GM18502 (cell line): Measurements from ENCODE around the gene NKX2-4.

ENCODE experiments used
- ATAC-seq: cut with Tn5 transposase; IDR thresholded peaks from one replicate; pipeline ENCODE4 v1.9.1; 2021; ENCODE audit warnings: mild to moderate bottlenecking; ENCODE audit not compliant: unreplicated experiment, poor library complexity

Gene NKX2-4

DNA sequence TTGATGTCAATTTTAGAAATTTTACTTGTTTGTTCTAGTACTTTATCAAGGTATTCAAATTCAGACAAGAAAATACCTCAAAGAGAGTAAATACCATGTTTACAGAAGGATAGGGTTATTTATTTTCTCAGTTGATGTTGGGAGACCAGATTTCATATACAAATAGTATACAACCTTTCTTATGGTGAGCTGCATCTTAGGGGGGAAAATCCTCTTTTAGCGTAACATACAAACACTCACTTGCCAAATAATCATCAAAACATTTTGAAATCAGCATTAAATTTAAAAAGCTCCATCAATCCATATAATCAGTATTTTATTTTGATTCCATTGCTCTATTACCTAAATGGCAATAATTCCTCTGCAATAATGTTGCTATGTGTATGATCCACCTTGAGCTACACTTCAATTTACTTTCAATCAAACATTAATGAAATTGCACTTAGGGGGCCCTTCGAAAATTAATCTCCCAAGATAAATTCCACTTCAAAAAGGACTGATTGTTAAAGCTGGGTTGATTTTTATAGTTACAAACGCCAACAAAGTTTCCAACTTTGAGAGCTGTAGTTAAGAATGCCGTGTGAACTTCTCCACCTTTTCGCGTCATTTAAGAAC lies 2.2 kb downstream of the NKX2-4 start:
- no peak for ATAC-seq

DNA sequence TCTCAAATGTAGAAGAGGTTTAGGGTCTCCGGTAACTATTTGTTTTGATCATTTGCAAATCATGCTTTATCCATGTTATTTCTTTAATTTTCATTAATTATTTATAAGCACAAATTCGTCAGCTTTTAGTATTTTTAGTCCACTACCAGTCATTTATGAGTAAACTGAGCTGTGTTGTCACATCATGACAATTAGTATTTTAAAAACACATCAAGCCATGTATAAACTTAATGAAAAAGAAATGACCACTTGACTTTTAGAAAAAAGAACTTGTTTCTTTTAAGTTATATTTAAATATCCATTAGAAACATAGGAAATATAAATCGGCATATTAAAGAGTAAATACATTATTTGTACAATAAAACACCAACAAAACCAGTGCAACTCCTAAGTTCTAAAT lies 2.8 kb downstream of the NKX2-4 start:
- no peak for ATAC-seq

DNA sequence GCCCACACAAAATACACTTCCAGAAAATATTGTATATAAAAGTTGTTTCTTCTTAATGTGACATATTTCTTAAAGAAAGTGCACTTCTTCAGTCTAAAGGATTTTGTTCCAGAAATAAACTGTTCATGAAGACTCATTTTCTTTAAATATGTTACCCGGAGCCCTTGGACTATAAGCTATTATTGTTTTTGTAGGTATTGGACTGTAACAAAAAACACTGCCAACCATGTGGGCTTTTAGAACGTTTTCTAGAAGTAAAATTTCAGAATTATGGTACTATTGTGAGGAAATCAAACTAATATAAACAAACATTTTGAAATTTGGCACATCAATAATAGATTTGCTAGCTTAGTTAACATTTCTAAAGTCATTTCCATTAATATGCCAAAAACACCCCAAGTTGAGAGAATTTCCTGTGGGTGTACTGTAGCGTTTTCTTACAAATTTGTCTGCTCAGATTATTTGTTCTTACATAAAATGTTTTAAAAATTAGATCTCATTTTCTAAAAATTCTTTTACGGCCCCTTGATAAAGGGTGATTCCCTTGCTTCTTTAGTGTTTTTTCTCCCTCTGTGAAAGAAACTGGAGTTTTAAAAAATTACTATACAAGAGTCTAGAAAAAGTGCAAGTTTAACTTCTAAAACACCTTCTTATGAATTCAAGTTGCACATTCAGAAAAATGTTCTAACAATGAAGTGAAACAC lies 3.4 kb downstream of the NKX2-4 start:
- no peak for ATAC-seq

DNA sequence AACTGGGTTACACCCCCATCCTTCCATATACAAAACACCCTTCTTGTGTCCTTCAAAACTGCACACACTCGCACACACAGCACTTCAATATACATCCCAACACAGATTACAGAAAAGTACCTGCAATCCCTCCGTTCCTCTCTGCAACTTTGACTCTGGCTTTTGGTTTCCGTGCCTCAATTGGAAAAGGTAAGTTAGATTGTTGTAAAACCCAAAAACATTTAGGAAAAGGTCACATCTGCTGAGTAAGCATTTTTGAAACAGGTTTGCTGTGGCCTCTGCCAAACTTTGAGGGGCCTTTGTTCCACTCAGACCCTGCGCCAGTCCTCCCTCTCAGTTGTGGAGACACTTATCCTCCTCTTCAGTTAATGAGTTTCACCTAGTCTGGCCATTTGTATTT lies 4.2 kb downstream of the NKX2-4 start:
- no peak for ATAC-seq

DNA sequence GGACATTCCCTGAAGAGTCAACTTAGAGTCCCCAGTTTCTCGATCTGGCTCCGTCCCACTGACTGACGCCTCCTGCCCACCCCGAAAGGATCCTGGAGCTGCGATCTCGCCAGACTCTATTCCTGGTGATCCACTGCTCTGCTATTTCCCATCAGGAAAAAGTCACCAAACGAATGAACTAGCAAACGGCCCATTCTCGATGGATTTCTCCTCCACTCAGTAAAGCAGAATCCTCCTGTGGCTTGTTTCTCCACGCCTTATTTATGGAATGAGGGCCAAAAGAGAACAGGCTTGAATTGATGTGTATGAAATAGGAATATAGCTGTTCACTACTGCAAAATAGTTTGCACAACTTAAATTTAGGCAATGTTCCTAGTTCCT lies 5.4 kb downstream of the NKX2-4 start:
- no peak for ATAC-seq

DNA sequence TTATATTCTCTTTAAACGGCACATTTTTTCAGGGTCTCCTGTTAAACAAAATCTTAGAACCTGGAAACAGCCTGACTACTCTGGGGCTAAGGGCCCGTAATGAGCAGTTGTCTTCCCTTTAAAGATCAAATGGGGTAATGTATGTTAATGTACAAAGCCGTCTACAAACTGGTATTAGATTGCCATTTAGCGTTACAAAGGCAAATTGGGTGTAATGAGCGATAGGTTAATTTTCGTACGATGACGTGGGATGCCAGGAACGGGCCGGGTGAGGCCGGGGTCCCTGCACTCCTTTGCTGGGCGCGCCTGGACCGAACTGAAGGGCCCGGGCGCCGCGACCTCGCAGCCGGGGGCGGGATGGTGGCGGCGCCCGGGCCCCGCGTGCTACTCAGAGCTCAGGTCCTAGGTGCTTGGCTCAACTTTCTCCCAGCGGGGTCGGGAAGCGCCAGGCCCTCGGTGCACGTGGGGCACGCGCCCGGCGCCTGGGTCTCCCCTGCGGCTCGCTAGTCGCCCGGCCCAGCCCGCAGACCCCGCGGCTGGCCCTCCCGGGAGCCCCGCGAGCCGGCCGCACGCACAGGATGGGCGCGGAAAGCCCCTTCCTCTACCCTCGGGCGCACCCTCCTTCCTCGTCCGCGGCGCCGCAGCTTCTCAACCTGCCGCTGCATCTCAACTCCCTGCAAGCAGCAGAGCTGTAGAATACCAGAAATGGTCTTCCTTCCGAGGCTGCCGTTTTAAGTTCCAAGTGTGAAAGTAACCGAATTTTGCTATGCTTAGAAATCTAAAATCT lies 5.9 kb downstream of the NKX2-4 start:
- ATAC-seq = no peak

DNA sequence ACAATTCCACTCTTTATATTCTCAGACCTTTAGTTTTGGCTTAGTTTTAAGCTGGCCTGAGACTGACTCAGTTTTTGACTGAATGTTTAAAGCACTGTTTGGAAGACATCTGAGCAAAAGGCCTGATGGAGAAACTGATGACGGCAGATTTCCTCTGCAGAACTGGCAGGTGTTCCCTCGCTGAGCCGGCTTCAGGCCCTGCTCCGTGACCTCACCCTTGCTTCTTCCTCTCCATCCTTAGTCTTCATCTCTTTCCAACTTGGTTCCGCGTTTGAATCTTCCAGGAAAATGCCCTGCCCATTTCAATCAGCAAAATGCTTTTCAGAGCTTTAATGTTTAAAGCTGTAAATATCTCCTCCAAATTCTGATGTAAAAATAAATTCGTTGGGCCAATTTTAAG lies 6.6 kb downstream of the NKX2-4 start:
- ATAC-seq = no peak

DNA sequence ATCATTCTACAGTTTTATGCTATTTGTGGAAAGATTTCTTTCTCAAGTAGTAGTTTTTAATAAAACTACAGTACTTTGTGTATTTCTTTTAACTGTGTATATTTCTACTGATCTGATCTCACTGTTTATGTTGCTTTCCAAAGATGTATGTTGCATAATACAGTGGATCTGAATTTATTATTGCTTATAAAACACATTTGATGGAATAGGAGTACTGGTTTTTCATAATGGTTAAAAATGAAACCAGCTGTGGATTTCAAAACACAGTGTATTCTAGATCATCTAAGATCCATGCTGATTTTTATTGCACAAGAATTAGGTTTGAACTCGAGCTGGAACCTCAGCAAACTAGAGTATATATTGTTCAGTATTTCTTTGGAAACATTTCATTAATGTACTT lies 8.0 kb downstream of the NKX2-4 start:
- ATAC-seq = no peak

DNA sequence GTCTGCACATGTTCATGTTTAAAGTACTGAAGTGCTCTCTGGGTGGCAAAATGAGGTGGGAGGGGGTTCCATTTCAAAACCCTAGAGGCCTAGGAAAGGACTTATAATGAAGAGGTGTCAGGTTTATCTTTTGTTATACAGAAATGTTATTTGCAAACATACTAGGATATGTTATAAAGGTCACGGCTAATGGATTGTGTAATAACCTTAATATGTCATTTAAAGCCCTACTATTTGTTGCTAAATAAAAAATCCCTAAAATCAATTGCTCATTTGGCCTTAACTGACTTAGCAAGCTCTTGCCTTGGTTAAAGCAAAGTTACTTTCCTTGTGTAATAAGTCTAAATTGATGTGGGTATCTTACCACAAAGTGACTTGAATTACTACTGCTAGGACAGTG lies 8.8 kb downstream of the NKX2-4 start:
- ATAC-seq = no peak

DNA sequence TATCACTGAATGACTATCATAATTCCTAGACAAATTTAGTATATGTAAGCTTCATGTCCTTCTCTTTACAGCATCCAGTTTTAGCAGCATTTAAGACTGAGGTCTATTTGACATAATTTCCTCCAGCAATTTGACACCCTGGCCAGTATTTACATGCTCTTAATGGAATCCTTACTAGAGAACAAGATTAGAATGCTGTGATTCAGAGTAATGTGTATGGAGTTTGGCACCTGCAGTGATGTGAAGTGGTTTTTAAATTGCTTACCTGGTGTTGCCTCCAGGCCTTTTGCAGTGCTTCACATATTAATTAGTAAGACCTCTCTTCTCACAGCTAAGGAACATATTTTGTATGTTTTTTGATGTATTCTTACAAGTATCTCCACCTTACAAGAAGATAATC lies 9.8 kb downstream of the NKX2-4 start:
- no peak for ATAC-seq

DNA sequence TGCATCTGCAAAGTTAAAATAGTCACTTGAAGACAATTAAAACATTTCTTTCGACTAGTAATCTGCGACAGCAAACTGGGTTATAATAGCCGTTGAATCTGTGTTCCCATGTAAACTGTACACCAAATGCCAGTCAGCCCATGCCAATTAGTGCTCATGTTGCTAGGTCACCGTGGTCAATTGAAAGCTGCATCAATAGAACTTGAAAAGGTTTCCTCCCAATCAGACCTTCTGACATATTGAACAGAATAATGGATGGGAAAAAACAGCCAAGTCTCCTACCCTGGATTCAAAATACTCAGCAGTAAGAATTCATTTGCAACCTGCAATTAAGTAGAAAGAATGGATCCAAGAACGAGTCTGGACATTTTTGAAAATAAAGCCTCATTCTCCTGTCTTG lies 11.2 kb downstream of the NKX2-4 start:
- ATAC-seq = no peak

DNA sequence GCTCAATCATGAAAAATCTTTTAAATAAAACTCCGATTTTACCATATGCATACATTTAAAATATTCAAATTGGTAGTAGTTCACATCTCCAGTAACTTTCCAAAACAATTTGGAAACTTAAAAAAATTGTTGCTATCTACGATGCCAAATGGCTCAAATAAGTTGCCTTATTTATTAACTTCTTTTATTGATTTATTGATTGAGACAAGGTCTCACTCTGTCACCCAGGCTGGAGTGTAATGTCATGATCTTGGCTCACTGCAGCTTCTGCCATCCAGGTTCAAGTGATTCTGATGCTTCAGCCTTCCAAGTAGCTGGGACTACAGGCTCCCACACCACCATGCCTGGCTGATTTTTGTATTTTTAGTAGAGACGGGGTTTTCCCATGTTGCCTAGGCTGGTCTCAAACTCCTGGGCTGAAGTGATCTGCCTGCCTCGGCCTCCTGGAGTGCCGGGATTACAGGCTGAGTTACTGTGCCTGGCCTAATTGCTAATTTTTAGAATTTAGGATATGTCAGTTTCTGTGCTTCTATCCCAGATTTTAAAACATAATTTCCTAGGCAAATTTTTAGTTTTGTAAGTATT lies 12.9 kb downstream of the NKX2-4 start:
- no peak for ATAC-seq

DNA sequence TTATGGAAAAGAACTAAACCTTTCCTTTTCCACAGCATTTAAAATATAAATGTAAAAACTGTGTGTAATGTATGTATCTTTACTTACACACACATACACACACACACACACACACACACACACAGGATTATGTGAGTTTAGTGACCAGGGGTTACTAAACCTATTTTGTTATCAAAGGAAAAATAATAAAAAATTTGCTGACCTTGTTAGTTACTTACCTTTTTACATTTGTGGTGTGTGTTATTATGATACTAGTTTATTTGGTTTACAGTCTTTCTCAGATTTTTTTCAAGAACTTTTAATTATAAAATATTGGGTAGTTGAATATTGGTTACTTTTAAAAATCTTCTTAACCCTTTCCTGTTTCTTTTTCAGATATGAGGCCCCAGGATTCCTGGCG lies 15.7 kb downstream of the NKX2-4 start:
- no peak for ATAC-seq

DNA sequence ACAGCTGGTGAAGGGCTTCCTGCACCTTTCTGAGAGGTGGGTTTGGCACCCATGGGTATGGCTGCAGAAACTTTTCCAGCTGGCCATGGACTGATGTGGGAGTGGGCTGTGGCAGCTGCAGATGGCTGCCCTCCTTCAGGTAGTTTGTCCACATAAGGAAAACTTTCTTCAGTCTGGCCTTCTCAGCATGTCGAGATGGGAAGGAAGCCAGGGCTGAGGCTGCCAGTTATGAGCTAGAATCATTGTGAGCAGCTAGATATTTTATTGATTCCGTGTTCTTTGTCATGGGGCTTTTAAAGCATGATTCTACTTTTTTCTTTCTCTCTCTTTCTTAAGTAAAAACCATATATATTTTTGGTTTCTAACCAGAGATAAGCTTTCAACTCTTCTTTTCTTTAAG lies 16.6 kb downstream of the NKX2-4 start:
- ATAC-seq = no peak

DNA sequence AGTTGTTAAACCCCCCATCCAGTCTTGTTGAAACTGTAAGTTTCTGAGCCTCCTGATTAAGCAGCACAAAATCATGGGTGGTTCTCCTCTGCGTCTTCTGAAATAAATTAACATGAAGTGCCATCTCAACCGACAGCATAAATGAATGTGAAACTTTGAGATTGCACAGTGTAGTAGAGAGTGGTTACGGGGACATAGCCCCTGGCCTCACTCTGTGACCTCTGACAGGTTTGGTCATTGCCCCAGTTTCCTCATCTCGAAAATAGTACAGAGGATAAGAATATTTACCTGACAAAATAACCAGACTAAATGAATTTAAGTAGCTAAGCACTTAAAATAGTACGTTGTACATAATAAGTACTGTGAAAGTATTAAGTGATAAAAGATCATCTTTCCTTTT lies 19.1 kb downstream of the NKX2-4 start:
- ATAC-seq = no peak

DNA sequence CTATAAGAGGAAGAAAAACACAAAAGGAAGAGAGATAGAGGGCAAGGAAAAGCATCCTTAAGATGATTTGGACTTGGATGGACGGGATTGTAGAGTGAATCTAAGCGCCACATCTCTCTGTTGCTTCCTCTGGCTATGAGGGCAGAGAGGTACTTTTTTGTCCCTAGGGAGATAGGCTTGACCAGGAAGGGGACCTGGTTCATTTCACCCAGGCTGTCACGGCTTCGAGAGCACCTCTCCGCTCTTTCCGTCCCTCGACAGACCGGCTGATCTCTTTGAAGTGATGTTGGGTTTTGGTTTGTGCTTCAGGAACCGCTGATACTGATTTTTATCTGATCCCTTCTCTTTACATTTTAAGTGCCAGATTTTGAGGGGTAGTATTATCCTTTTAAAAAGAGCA lies 19.6 kb downstream of the NKX2-4 start:
- no peak for ATAC-seq

DNA sequence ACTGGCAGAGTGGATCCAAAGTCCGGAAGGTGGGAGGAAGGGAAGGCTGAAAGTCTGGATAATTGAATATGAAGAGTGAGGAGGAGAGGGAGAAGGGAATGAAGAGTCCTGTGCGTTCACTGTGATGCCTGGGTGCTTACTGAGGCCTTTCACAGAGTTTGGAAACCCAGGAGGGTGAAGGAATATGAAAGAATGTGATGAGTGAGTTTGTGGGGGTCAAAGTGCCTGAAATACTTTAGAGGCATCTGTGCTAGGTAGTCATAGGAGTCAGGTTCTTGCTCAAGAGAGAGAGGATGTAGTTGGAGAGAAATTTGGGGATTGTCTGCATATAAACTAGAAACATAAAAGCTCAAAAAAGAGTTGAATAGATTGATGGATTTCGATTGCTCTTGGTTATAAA lies 20.7 kb downstream of the NKX2-4 start:
- no peak for ATAC-seq

DNA sequence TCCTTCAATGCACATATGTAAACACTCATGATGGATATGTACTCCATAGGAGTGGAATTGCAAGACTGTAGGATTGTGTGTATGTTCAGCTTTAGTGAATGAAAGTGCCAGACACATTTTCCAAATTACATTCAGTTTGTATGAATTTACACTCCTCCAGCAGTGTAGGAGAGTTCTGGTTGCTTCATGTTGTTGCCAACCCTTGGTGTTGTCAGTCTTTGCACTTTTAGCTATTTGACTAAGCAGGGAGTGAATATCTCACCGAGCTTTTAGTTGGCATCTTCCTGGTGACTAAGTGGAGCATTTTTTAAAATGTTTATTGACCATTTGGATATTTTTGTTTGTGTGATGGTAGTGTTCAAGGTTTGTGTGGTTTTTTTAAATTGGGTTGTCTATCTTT lies 23.9 kb downstream of the NKX2-4 start:
- no peak for ATAC-seq

DNA sequence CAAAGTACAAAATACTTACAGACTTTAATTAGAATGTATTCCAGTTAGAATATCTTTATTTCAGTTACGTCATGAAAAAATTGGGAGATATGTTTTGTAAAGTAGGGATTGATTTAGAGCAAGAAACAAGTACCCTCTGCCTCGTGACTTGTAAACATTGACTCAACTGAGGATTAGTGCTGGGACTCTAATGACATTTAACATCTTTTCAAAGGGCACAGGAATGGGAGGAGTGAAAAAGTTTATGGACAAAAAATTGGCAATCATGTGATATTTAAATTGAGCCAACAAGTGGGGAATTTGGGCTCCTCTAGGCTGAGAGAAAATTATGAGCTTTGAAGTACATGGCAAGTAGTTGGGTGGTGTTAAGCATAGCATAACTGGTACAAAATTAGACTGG lies 25.3 kb downstream of the NKX2-4 start:
- no peak for ATAC-seq

DNA sequence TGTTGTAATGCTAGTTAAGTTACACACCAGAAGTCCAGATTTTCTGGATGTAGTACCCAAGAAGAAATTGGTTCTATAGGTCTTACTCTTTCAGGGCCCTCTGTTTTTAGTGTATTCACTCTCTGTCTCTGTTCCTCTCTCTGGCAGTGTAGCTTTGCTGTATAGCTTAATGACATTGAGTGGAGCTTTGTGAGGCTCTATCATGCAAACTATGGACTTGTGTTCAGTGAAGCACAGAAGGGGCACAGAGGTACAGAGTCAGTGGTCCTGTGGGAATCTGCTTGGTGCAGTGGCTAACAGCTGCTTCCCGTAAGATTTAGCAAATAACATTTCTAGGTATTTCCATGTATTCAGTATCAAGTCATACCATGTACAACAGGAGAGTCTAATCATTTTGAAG lies 26.1 kb downstream of the NKX2-4 start:
- no peak for ATAC-seq

DNA sequence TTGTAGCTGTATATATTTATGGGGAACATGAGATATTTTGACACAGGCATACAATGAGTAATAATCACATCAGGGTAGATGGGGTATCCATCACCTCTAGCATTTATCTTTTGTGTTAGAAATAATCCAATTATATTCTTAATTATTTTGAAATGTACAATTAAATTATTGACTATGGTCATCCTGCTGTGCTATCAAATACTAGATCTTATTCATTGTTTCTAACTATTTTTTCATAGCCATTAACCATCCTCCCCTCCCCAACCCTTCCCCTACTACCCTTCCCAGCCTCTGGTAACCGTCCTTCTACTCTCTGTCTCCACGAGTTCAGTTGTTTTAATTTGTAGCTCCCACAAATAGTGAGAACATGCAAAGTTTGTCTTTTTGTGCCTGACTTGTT lies 28.5 kb downstream of the NKX2-4 start:
- ATAC-seq = no peak
